ENCODE results near the gene TTC27.
"Not testable (repeated sequence)": the region's sequence is repeated elsewhere in the genome, so short reads cannot be mapped to it uniquely, and the experiment has no call there.

TTC27 gene

DNA sequence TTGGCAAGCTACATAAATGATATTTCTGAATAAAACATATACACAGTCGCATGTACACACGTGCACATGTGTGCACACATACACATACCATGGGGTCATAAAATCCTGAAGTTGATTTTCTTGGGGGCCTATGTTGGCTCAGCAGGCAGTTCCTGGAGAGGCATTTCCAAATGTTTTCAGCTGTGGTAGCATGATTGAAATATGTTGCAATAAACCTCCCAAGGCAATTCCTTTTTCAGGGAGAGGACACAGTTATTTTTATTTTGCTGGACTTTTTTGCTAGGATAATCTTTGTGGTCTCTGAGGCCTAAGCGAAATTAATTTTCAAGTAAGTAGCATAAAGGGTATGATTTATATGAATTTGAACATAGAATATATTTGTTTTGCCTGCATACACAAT lies 192.2 kb downstream of the TTC27 start:
- no peak for DNase-seq

DNA sequence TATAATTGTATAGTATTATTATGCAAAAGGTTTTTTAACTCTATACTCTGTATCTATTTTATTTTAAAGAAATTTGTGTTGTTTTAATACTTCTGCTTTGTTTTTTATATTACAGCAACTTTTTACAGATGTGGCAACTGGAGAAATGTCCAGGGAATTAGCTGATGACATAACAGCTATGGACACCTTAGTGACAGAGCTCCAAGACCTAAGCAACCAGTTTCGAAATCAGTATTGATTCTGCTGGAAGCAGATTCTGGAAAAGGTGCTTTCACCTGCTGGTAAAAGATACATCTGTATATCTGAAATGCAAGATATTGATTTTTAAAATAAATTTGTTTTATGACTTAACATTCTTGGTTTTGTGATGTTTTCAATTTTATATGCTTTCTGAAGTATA lies 192.9 kb downstream of the TTC27 start:
- DNase-seq, result no peak

DNA sequence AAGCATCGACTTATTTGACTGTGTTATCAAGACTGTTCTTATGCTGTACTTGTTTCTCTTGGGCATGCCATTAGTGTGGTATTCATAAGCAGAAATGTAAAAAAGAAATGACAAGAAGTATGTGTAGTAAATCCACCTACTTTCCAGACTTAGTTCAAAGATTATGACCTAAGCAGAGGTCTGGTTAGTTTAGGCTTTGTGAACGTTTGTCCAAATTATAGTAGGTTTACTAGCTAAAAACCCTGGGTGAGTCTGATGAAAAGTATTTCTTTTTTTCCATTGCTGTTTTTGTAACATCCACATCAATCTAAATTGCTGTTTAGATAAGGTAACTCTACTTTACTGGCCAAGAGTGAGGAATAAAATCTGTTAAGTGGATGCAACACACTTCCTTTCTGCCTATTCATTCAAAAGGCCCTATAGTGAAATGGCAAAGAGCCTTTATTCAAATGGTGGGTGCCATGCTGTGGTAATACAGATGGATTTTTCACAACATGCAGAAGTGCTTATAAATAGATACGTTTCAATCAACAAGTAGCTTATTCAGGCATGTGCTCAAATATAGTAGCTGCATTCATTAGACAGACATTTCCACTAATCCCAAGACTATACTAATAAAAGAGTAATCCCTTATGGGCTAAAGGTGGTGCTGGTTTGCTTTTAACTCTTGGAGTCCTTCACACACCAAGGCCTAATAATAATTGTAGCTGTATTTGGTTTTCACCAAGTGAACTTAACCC lies 196.4 kb downstream of the TTC27 start:
- no peak for DNase-seq

DNA sequence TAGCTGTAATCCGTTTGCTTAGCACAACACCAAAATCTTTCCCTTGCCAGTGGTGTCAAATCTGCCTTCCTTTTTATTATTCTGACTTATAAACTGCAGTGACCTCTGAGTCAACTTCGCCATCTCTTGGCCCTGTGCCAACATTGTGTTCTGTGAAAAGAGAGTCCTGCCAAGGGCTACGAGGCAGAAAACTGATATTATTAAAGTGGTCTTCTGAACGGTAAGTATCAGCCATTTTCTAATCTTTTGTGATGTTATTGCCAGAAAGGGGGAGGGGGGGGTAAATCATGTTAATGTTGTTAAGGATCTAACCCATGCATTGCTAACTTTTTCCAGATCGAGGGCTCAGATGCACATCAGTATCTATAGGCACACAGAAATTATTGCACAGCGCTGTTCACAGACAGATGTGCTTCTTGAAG lies 197.5 kb downstream of the TTC27 start:
- no peak for DNase-seq

DNA sequence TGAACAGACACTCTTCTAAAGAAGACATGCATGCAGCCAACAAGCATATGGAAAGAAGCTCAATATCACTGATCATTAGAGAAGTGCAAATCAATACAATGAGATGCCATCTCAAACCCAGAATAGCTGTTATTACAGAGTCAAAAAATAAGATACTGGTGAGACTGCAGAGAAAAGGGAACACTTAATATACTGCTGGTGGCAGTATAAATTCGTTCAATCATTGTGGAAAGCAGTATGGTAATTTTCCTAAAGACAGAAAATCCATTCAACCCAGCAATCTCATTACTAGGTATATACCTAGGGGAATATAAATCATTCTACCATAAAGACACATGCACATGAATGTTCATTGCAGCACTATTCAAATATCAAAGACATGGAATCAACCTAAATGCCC lies 202.3 kb downstream of the TTC27 start:
- no peak for DNase-seq

DNA sequence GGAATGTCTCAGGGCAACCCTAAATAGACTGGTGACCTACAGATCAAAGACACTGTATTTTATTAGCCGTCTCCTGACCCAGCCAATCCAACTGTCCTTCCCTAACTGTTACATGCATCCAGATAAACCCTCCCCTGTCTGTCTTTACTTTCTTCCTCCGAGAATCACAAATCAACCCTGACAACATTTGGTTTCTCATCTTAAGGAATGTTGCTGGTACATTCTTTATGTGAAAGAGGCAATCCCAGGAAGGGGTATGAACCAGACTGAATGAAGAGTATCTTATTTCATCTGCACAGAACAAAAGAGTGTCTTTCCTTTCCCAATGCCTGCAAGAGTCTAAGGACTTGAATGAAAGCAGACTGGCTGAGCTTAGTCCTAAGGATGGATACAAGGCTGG lies 205.0 kb downstream of the TTC27 start:
- DNase-seq, result no peak

DNA sequence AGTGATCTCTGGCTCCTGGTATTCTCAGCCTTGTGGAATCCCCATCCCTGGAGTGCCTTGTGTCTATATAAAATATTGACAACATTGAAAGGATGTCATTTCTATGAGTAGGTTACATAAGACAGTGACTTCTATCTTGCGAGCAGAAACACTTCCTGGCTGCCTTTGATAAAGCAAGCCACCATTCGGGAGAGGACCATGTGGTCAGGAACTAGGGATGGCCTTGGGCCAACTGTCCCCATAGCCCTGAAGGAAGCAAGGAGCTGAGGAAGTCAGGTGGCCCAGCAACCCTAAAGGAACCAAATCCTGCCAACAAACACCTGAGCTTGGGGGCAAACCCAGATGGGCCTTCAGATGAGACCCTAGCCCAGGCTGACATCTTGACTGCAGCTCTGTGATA lies 205.9 kb downstream of the TTC27 start:
- no peak for DNase-seq

DNA sequence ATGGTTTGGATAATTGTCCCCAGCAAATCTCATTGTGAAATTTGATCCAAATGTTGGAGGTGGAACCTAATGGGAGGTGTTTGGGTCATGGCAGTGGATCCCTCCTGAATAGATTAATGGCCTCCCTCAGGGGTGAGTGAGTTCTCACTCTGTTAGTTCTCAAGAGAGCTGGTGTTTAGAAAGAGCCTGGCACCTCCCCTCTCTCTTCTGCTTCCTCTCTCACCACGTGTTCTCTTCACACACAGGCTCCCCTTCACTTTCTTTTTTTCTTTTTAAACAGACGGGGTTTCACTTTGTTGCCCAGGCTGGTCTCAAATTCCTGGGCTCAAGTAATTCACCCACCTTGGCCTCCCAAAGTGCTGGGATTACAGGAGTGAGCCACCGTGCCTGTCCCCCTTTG lies 207.3 kb downstream of the TTC27 start:
- DNase-seq, result no peak

DNA sequence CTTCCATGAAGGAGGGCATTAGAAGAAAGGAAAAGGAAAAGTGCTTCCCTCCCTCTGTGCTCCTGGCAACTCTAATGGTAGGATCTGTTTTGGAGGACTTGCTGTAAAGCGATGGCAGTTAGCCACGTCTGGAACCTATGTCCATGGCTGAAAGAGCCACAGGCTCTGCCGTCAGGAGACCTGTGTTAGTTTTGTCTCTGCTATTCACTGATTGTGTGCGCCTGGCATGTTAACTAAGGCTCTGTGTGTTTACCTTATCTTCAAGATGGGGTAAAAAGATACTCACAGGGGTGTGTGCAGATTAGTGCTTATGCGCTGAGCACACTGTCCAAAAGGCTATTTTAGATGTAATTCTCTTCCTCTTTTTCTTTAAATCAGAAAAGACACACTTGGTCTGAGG lies 209.1 kb downstream of the TTC27 start:
- DNase-seq, result no peak

DNA sequence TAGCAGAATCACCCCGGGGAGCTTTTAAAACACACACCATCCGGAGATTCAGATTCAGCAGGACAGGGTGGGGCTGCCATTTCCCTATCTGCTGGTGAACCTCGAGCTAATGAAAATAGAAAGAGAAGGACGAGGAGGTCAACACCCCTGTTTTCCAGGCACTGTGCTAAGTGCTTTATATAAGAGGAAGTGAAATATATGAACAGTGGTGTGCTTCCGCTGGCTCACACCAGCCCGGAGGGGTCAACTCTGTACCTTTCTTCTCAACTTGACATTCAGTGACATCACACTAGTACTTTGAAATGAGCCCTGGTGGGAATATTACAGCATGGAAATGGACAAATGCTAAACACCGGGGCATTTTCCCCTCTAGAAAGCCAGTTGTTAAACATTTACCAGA lies 210.6 kb downstream of the TTC27 start:
- DNase-seq, result no peak

DNA sequence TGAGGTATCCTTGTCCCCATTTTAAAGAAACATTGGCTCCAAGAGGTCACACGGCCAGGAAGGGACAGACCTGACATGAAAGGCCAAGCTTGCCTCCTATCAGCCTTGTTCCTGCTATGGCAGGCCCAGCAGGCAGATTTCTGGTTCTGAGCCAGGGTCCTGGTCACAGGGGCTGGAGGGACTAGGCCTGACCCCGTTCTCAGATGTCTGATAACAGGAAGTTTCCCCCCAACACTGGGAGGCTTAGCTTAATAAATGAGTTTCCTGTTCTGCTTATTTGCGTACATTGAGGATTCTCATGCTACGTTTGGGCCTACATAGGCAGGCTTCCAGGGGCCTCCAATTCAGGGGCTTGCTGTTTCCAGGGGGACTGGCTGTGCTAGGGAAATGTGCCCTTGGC lies 211.1 kb downstream of the TTC27 start:
- no peak for DNase-seq

DNA sequence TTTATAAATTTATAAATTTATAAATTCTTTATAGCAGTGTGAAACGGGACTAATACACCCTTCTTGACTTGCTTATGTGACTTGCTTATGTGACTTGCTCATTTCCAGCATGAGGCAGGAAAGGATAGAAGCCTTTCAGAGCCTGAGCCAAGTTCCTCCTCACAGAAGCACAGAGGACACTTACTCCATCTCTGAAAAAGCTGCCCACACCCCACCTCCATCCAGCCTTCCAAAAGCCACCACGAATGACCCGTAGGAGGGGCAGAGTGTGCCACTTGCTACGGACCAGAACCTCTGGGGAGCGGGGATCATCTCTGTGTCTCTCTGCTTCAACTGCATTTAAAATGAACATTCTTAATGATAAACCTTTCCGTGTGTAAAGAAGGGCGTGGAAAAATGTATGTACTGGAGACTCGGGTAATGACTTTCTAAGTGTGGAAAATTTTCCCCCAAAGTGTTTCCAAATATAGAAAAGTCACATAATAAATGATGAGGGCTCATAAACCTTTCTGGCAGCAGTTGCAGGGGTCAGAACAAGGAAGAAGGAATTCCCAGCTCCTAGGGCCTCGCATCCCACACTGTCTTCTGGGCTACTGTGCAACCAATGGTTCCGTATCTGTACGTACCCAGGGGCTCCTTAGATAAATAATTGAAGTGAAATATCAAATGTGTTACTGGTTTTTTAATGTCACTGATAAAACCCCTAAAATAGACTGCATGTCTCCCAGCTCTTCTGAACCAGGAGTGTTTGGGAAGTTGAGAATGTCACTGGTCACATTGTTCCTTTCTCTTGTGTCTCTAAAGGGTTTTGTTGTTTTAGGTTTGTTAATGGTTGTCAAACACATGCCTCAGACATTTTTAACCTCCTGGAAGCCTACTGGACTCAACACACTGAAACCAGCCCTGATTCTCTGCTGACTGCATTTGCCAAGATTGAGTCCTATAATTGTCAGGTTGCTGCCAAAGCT lies 214.4 kb downstream of the TTC27 start:
- DNase-seq, result no peak

DNA sequence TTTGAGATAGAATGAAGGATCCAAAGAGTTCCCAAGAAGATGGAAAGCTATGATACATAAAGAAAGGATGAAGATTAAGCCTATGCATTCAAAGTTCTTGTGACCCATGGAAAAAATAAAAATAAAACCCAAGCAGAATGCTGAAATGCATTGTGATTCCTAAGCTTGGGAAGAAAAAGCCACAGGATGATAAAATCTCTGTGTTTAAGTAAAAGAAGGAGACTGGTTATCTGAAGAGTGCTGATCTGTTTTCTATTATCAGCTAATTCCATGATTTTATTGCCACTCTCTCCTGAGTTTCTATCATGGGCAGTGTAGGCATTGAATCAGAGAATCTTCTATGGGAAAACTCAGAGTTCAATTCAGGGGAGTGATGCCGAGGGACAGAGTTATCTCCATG lies 215.8 kb downstream of the TTC27 start:
- no peak for DNase-seq

DNA sequence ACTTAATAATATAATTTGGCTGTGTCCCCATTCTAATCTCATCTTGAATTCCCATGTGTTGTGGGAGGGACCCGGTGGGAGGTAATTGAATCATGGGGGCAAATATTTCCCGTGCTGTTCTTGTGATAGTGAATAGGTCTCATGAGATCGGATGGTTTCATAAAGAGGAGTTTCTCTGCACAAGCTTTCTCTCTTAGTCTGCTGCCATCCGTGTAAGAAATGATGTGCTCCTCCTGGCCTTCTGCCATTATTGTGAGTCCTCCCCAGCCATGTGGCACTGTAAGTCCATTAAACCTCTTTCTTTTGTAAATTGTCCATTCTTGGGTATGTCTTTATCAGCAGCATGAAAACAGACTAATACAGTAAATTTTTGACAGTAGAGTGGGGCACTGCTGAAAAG lies 216.4 kb downstream of the TTC27 start:
- no peak for DNase-seq

DNA sequence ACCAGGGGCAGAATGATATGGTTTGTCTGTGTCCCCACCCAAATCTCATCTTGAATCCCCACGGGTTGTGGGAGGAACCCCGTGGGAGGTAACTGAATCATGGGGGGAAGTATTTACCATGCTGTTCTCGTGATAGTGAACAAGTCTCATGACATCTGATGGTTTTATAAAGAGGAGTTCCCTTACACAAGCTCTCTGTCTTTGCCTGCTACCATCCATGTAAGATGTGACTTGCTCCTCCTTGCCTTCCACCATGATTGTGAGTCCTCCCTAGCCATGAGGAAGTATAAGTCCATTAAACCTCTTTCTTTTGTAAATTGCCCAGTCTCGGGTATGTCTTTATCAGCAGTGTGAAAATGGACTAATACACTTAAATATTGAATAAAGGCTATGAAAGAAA lies 218.4 kb downstream of the TTC27 start:
- DNase-seq, result not testable (repeated sequence)

DNA sequence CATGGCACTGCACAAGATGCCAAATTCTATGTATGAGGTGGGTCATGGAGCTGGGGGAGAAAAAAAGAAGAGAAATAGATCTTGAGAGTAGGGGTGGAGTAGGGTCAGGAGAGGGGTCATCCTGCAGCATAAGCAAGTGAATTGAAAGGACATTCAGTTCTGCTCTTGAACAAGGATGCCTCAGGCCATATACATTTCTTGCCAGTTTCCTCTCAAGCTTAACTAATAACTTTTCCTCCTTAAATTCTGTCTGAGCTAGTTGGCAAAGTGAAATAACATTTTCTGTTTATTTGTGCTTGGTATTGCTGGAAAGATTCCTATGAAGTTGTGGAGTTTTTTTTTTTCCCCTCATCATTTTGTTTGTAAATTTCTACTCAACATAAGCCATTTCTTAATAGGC lies 219.9 kb downstream of the TTC27 start:
- no peak for DNase-seq

DNA sequence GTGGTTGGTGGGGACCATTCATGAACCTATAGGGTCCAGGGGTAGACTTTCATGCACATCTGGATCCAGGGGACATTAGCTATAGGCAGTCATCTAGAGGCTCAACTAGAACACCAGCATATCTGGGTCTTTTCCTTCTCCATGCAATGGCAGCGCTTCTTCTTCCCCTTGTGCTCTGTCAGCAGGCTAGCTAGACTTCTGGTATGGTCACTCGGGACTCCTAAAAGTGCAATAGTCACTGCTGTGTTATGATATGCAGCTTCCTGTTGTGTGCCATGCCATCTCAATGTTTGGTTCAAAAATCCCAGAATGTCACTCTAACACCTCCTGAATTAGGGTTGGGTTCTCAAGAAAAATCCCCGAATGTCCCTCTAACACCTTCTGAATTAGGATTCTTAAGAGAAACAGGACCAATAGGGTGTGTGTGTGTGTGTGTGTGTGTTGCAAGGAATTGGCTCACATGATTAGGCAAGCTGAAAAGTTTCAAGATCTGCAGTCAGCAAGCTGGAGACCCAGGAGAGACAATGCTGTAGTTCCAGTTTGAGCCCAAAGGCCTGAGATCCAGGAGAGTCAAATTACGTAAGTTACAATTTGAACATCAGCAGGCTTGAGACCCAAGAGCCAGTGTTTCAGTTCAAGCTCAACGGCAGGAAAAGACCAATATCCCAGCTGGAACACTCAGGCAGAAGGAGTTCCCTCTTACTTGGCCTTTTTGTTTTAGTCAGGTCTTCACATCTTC lies 221.8 kb downstream of the TTC27 start:
- DNase-seq, result no peak

DNA sequence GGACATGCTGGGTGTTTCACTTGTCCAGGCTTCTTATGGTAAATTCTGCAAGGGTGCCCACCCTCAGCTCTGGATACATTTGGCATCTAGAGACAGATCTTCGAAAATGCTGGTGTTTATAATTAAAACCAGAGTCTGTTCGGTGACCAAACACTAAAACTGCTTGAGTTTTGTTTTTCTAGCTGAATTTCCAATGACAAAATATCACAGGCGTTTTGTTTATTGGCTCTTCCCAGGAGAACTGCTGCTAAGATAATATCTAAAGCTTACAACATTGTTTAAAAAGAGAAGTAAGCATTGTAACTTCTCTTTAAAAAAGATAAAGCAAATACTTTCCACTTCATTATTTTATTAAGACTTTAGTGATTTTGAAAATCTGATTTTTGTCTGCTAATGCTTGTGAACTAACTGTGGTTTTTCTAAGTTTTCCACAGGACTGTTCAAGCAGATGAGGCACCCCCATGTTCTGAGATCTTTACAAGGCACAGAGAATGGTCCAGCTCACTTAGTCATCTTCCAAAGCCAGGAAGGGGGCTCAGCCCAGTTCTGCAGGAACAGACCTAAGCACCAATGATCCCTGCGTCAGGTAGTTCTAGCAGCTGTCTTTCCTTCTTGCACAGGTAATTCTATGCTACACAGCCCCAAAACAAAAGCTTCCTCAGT lies 224.1 kb downstream of the TTC27 start:
- DNase-seq, result no peak

DNA sequence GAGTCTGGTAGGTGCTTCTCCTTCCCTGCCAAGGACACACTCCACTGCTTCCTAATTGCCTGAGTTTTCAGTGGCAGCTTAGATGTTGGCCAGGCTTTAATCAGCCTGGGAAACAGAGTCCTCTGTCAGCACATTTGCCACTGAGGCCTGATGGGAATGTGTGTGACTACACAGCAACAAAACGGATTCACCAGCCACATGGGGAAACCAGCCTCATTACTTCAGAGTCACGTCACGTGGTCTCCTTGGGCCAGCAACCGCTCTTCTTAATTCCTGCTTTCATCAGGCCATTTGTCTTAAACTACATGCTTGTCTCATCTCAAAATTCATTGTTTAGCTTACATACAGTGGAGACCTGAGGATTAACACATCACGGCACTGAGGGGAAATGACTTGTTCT lies 225.0 kb downstream of the TTC27 start:
- no peak for DNase-seq

DNA sequence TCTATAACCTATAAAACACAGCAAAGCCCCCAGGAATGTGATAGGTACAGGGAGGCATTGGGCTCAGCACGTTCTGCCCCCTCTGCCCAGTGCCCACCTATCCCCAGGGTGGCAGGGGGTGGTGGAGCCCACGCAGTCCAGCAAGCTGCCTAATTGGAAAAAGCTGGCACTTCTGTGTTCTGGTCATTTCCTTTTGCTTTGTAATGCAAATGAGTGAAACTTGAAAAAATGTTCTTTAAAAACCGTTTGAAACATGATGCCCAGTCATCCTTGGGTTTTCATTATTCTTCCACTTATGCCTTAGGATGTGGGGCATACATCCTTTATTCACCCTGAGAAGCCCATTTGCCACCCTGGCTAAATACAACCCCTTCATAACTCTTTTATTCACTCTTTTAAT lies 229.0 kb downstream of the TTC27 start:
- DNase-seq, result no peak

DNA sequence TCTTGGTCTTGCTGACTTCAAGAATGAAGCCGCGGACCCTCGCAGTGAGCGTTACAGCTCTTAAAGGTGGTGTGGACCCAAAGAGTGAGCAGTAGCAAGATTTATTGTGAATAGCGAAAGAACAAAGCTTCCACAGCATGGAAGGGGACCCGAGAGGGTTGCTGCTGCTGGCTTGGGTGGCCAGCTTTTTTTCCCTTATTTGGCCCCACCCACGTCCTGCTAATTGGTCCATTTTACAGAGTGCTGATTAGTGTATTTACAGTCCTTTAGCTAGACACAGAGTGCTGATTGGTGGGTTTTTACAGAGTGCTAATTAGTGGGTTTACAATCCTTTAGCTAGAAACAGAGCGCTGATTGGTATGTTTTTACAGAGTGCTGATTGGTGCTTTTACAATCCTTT lies 230.9 kb downstream of the TTC27 start:
- no peak for DNase-seq

DNA sequence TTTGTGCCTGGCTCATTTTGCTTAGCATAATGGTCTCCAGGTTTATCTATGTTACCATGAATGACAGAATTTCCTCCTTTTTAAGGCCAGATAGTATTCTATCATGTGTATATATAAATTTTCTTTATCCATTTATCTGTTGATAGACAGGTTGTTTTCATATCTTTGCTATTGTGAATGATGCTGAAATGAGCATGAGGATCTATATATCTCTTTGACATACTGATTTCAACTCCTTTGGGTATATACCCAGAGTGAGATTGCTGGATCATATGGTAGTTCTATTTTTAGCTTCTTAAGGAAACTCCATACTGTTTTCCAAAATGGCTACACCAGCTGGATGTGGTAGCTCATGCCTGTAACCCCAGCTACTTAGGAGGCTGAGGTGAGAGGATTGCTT lies 232.5 kb downstream of the TTC27 start:
- DNase-seq, result no peak
